Cardiac fibroblast (primary cell): Measurements from ENCODE around the gene SSBP3.

Source experiments
- DNase-seq, 2 donors: peaks; one replicate each; pipeline versions ENCODE4 v3.0.0 to v3.0.0-alpha.2; 2010; ENCODE audit warnings: low read depth in 2 of 2
- H3K4me3 ChIP-seq, 2 donors: replicated peaks in 1 of 2; 1 replicate in 1 of 2; 2 replicates in 1 of 2; pipeline ENCODE4 v1.5.1; 2011; ENCODE audit warnings: low read depth in 2 of 2, low read length in 2 of 2, mild to moderate bottlenecking in 2 of 2, moderate library complexity in 1 of 2
- CTCF ChIP-seq: IDR thresholded peaks from one replicate; pipeline ENCODE4 v1.5.1; 2011; ENCODE audit warnings: low read depth, mild to moderate bottlenecking, low read length, inconsistent platforms

The SSBP3 gene

GRCh38 chr1:54249819-54250435 lies 156.3 kb downstream of the SSBP3 start:
- H3K4me3 ChIP-seq = no peak overlapping the region
- TF ChIP-seq CTCF = no peak
- DNase-seq = peak; percentile 73 to 75

- no peak for TF ChIP-seq CTCF
- no peak overlapping the region for H3K4me3 ChIP-seq
- peak in 1 of 2 donors; percentile 30 for DNase-seq
Observed at GRCh38 chr1:54248966-54249365, 157.2 kb downstream of the SSBP3 start.

- no peak overlapping the region for H3K4me3 ChIP-seq
- DNase-seq = no peak
- TF ChIP-seq CTCF = no peak
Observed at GRCh38 chr1:54247863-54248515, 158.2 kb downstream of the SSBP3 start.

- TF ChIP-seq CTCF = no peak
- no peak for DNase-seq
- H3K4me3 ChIP-seq = no peak overlapping the region
Observed at GRCh38 chr1:54246116-54246721, 160.0 kb downstream of the SSBP3 start.

GRCh38 chr1:54245501-54245900 lies 160.7 kb downstream of the SSBP3 start:
- H3K4me3 ChIP-seq = no peak overlapping the region
- DNase-seq = peak in 1 of 2 donors; percentile 19
- no peak for TF ChIP-seq CTCF

GRCh38 chr1:54244655-54245054 lies 161.5 kb downstream of the SSBP3 start:
- no peak overlapping the region for H3K4me3 ChIP-seq
- DNase-seq = no peak
- no peak for TF ChIP-seq CTCF
